SU-DHL-6 (cell line): Measurements from ENCODE around the gene RD3L.

Source experiments
- EZH2phosphoT487 ChIP-seq: fragments of 200-600 bp; sonication (generic), shearing (Covaris generic); conservative IDR thresholded peaks from 2 replicates; pipeline ENCODE4 v1.6.1; 2018; ENCODE audit warnings: mild to moderate bottlenecking, antibody characterized with exemption, low read length, moderate library complexity, mixed read lengths
- TF ChIP-seq, protein P1 (sequence below): fragments of 200-600 bp; sonication (generic); IDR thresholded peaks from one replicate; pipeline ENCODE4 v1.5.1; 2017; ENCODE audit warnings: antibody characterized with exemption, mild to moderate bottlenecking, low read length, moderate library complexity; ENCODE audit not compliant: insufficient read depth, poor library complexity, severe bottlenecking

DNA sequence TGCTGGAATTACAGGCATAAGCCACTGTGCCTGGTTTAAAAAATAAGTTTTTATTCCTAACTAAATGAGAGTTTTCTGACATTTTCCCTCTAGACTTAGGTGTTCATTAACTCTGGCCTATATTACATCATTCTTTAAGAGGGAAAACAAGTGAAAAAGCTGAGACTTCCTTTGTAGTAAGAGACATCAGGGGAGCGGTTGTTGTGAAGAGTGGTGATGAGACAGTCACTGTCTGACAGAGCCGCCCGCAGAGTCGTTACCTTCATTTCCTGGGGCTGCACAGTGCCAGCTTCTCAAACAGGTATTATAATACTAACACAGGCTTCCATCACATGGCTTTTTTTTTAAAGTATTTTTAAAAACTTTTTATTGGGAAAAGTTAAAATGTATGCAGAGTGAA lies 33.7 kb downstream of the RD3L start:
- TF ChIP-seq, protein P1, sequence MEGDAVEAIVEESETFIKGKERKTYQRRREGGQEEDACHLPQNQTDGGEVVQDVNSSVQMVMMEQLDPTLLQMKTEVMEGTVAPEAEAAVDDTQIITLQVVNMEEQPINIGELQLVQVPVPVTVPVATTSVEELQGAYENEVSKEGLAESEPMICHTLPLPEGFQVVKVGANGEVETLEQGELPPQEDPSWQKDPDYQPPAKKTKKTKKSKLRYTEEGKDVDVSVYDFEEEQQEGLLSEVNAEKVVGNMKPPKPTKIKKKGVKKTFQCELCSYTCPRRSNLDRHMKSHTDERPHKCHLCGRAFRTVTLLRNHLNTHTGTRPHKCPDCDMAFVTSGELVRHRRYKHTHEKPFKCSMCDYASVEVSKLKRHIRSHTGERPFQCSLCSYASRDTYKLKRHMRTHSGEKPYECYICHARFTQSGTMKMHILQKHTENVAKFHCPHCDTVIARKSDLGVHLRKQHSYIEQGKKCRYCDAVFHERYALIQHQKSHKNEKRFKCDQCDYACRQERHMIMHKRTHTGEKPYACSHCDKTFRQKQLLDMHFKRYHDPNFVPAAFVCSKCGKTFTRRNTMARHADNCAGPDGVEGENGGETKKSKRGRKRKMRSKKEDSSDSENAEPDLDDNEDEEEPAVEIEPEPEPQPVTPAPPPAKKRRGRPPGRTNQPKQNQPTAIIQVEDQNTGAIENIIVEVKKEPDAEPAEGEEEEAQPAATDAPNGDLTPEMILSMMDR = no peak
- no peak for TF ChIP-seq EZH2phosphoT487
